Neural cell (in vitro differentiated cells): ENCODE results near the gene ZMAT2. TPM values are rescaled to one million over a fixed set of nuclear protein-coding genes. Genes with fewer than 3 reads are reported as not detected.

Experiments
- H2AFZ ChIP-seq: fragments of 200-600, 300-800 bp; sonication (generic), shearing (Covaris generic); 2 replicates; pipeline ENCODE4 v1.6.0; 2014; ENCODE audit warnings: low read depth, mild to moderate bottlenecking, antibody characterized with exemption, low read length, moderate library complexity
- H3F3A ChIP-seq: fragments of 200-600 bp; shearing (Covaris generic); 2 replicates; pipeline ENCODE4 v1.6.1; 2016; ENCODE audit warnings: mild to moderate bottlenecking, moderate library complexity, mixed read lengths, antibody characterized with exemption, low read length; ENCODE audit not compliant: insufficient read depth, poor library complexity, severe bottlenecking
- H3K27ac ChIP-seq: fragments of 200-600, 300-800 bp; sonication (generic), shearing (Covaris generic); 2 replicates; pipeline ENCODE4 v1.5.1; 2014; ENCODE audit warnings: mild to moderate bottlenecking, low read length, moderate library complexity
- H3K27me3 ChIP-seq: fragments of 300-800, 200-600 bp; sonication (generic), shearing (Covaris generic); 2 replicates; pipeline ENCODE4 v1.6.0; 2014; ENCODE audit warnings: mild to moderate bottlenecking, low read depth, low read length, moderate library complexity; ENCODE audit not compliant: insufficient read depth
- H3K36me3 ChIP-seq: fragments of 300-800, 200-600 bp; sonication (generic), shearing (Covaris generic); 2 replicates; pipeline ENCODE4 v1.5.1; 2014; ENCODE audit warnings: mild to moderate bottlenecking, antibody characterized with exemption, low read length, moderate library complexity; ENCODE audit not compliant: insufficient read depth
- H3K4me2 ChIP-seq: fragments of 300-800, 200-600 bp; sonication (generic), shearing (Covaris generic); 2 replicates; pipeline ENCODE4 v1.6.0; 2014; ENCODE audit warnings: mild to moderate bottlenecking, low read length
- H3K4me3 ChIP-seq: fragments of 300-800, 200-600 bp; sonication (generic), shearing (Covaris generic); 2 replicates; pipeline ENCODE4 v1.5.1; 2014; ENCODE audit warnings: mild to moderate bottlenecking, low read length, moderate library complexity
- H3K79me2 ChIP-seq: fragments of 200-600 bp; shearing (Covaris generic); replicated peaks from 2 replicates; pipeline ENCODE4 v1.6.0; 2014; ENCODE audit warnings: mild to moderate bottlenecking, low read length, moderate library complexity; ENCODE audit not compliant: insufficient read depth
- H3K9ac ChIP-seq: fragments of 300-800, 200-600 bp; sonication (generic), shearing (Covaris generic); 2 replicates; pipeline ENCODE4 v1.6.1; 2016; ENCODE audit warnings: mild to moderate bottlenecking, low read length, mixed read lengths
- H3K9me2 ChIP-seq: fragments of 200-600 bp; shearing (Covaris generic); 2 replicates; pipeline ENCODE4 v1.6.1; 2016; ENCODE audit warnings: mild to moderate bottlenecking, low read length, mixed read lengths; ENCODE audit not compliant: insufficient read depth
- H3K9me3 ChIP-seq: fragments of 200-600, 300-800 bp; sonication (generic), shearing (Covaris generic); 2 replicates; pipeline ENCODE4 v1.6.1; 2016; ENCODE audit warnings: mild to moderate bottlenecking, mixed run types, low read length, moderate library complexity, mixed read lengths
- H4K20me1 ChIP-seq: fragments of 200-600 bp; shearing (Covaris generic); 2 replicates; pipeline ENCODE4 v1.6.1; 2016; ENCODE audit warnings: mild to moderate bottlenecking, mixed run types; ENCODE audit not compliant: insufficient read depth
- CTCF ChIP-seq: fragments of 450-650 bp; IDR thresholded peaks from 2 replicates; pipeline ENCODE4 v1.5.1; 2014; ENCODE audit warnings: antibody characterized with exemption, mild to moderate bottlenecking, moderate library complexity; ENCODE audit not compliant: poor library complexity, severe bottlenecking
- EP300 ChIP-seq: fragments of 450-650 bp; conservative IDR thresholded peaks from 2 replicates; pipeline ENCODE4 v1.6.1; 2014; ENCODE audit warnings: antibody characterized with exemption, mild to moderate bottlenecking, moderate library complexity; ENCODE audit not compliant: poor library complexity, severe bottlenecking
- EZH2 ChIP-seq: fragments of 200-600, 300-800 bp; shearing (Covaris generic), sonication (generic); IDR thresholded peaks from 2 replicates; pipeline ENCODE4 v1.6.1; 2014; ENCODE audit warnings: antibody characterized with exemption, low read length, borderline replicate concordance, mild to moderate bottlenecking; ENCODE audit not compliant: insufficient read depth, poor library complexity, severe bottlenecking
- MXI1 ChIP-seq: fragments of 450-650 bp; conservative IDR thresholded peaks from 2 replicates; pipeline ENCODE4 v1.6.1; 2014; ENCODE audit warnings: antibody characterized with exemption, mild to moderate bottlenecking; ENCODE audit not compliant: poor library complexity, severe bottlenecking
- POLR2AphosphoS5 ChIP-seq: IDR thresholded peaks from 2 replicates; pipeline ENCODE4 v1.6.1; 2012
- RAD21 ChIP-seq: fragments of 450-650 bp; conservative IDR thresholded peaks from 2 replicates; pipeline ENCODE4 v1.6.1; 2014; ENCODE audit warnings: antibody characterized with exemption, mild to moderate bottlenecking, moderate library complexity
- REST ChIP-seq: IDR thresholded peaks from 2 replicates; pipeline ENCODE4 v1.6.1; 2012; ENCODE audit warnings: borderline replicate concordance
- SMC3 ChIP-seq: fragments of 450-650 bp; conservative IDR thresholded peaks from 2 replicates; pipeline ENCODE4 v1.6.1; 2014; ENCODE audit warnings: antibody characterized with exemption, mild to moderate bottlenecking, moderate library complexity; ENCODE audit not compliant: poor library complexity
- TAF1 ChIP-seq: IDR thresholded peaks from 2 replicates; pipeline ENCODE4 v1.6.1; 2012; ENCODE audit warnings: low read depth
- polyA plus RNA-seq: library from polyadenylated mRNA; depleted of rRNA; stranded (reverse); fragments of >200 nt; gene quantifications from 2 replicates; pipeline ENCODE4 v1.2.3, GENCODE V29; 2014

The ZMAT2 gene
- polyA plus RNA-seq, 1 donor from 2014 or later, result 170 TPM

DNA sequence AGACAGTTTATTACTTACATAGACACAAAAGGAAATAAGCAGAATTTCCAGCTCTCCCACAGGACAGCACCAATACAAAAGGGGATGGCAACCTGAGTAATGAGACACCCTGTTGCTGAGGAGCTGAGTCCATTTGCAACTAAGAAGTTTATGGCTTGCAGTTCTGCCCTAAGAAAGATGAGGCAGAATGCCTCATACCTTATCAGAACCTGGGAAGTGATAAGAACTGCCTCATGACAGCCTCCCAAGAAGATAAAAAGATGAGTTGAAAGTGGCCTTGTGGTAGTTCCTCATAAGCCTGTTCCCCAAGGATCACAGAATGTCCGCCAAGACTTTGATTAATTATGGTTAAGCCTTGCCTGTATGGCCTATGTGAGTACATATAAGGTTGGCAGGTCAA lies 41.7 kb downstream of the ZMAT2 start:
- no peaks in the 10 kb centered on the region for H3K79me2 ChIP-seq

GRCh38 chr5:140753561-140753960 lies 53.3 kb downstream of the ZMAT2 start:
- H3K4me2 ChIP-seq, result no peak overlapping the region
- no peaks in the 10 kb centered on the region for H4K20me1 ChIP-seq
- H2AFZ ChIP-seq, result no peak overlapping the region
- peaks cover 3% of the 10 kb centered on the region for H3K9me3 ChIP-seq
- H3K27me3 ChIP-seq, result no peaks in the 10 kb centered on the region
- H3K79me2 ChIP-seq, result no peaks in the 10 kb centered on the region
- H3K9ac ChIP-seq, result no peak overlapping the region
- no peak overlapping the region for H3K27ac ChIP-seq
- H3F3A ChIP-seq, result no peaks in the 10 kb centered on the region
- H3K36me3 ChIP-seq, result no peaks in the 10 kb centered on the region
- H3K4me3 ChIP-seq, result no peak overlapping the region
- no peaks in the 10 kb centered on the region for H3K9me2 ChIP-seq
- TF ChIP-seq REST (no peak), CTCF (no peak), SMC3 (no peak), EP300 (no peak), RAD21 (no peak), TAF1 (no peak), MXI1 (no peak), POLR2AphosphoS5 (no peak)

More for the DNA sequence above, 41.7 kb downstream of the ZMAT2 start:
- no peak overlapping the region for H3K27ac ChIP-seq
- H3K4me2 ChIP-seq, result no peak overlapping the region
- H3K27me3 ChIP-seq, result no peaks in the 10 kb centered on the region
- no peaks in the 10 kb centered on the region for H3K36me3 ChIP-seq
- no peaks in the 10 kb centered on the region for H3K9me2 ChIP-seq
- no peak overlapping the region for H3K4me3 ChIP-seq
- no peaks in the 10 kb centered on the region for H4K20me1 ChIP-seq
- no peaks in the 10 kb centered on the region for H3K9me3 ChIP-seq
- no peak for TF ChIP-seq POLR2AphosphoS5
- TF ChIP-seq REST, result no peak
- no peak for TF ChIP-seq EZH2
- no peak for TF ChIP-seq CTCF
- no peak for TF ChIP-seq SMC3
- no peak for TF ChIP-seq RAD21
- no peak for TF ChIP-seq MXI1
- no peak overlapping the region for H3K9ac ChIP-seq
- H3F3A ChIP-seq, result no peaks in the 10 kb centered on the region
- H2AFZ ChIP-seq, result no peak overlapping the region
